HG03060 (cell line): ENCODE measurements around the gene BMP3.

Source experiments
- ATAC-seq: cut with Tn5 transposase; IDR thresholded peaks from one replicate; pipeline ENCODE4 v1.9.1; 2021; ENCODE audit warnings: low read depth, moderate number of reproducible peaks; ENCODE audit not compliant: unreplicated experiment

The BMP3 gene

DNA sequence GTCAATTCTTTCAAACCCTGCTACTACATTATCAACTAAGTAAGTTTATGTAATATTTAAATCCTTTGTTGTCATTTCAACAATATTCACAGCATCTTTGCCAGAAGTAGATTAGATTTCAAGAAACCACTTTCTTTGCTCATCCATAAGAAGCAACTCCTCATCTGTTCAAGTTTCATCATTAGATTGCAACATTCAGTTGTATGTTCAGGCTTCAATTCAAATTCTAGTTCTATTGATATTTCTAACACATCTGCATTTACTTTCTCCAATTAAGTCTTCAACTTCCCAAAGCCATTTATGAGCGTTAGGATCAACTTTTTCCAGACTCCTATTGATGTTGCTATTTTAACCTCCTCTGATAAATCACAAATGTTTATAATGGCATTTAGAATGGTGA, 66.1 kb downstream of the BMP3 start:
- ATAC-seq, result no peak

DNA sequence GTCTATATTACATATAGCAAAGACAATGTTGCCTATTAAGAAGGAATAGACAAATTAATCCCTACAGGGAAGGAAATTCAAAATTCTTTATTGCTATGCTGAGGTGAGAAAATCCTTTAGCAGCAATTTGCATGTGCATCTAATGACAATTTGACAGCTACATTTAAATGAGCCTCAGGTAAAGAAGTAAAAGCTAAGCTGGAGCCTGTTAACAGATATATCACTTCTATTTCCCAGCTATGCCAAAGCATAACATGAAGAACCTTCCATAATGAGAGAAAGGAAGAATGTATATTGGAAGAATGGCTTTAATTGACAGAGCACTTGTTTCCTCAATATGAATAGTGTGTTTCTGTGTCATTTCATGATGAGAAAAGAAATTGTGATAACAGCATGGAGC, 71.6 kb downstream of the BMP3 start:
- ATAC-seq, result no peak

DNA sequence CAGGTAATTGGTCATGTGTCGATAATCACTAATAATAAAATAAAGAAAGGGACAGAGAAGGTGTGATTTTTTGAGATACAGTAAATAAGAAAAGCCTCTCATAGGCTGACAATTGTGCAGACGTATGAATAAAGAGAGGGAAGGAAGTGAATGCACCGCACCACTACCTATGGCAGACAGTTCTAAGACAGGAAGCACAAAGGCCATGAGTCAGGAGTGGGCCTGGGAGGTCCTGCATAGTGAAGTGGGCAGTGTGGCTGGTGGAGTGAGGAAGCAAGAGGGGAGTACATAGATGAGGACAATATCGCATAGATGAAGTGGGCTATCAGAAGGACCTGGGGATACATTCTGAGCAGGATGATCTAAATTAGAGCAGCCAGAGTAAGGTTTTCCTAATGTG, 75.6 kb downstream of the BMP3 start:
- ATAC-seq, result no peak
